Testis (tissue), 2 donors: ENCODE results near the gene TRAPPC12.

Experiments used
- CTCF ChIP-seq, 3 experiments: fragments of 450-650 bp in 2 of 3; fragments of 200-600 bp in 1 of 3; sonication (generic) in 1 of 3; IDR thresholded peaks; one replicate each; pipeline ENCODE4 v1.5.1; 2016 to 2019; ENCODE audit warnings: antibody characterized with exemption in 3 of 3, mild to moderate bottlenecking in 2 of 3, moderate library complexity in 1 of 3
- POLR2A ChIP-seq: fragments of 450-650 bp; IDR thresholded peaks from one replicate; pipeline ENCODE4 v1.6.1; 2017; ENCODE audit warnings: antibody characterized with exemption, mild to moderate bottlenecking, moderate library complexity

- TF ChIP-seq CTCF (IDR thresholded peaks at IDR 0.05) (no peak), POLR2A (no peak)
Measured at GRCh38 chr2:3454802-3455201, 75.3 kb downstream of the TRAPPC12 start.
